ENCODE data around the gene MACROD1. TPM values are rescaled to one million over a fixed set of nuclear protein-coding genes. Genes with fewer than 3 reads are reported as not detected.
"Not testable (repeated sequence)": the region's sequence is repeated elsewhere in the genome, so short reads cannot be mapped to it uniquely, and the experiment has no call there.

Gene MACROD1
- total RNA-seq, 1 donor from 2014 or later, result 168 TPM

GRCh38 chr11:64058494-64058893 lies 107.4 kb downstream of the MACROD1 start:
- DNase-seq (ENCODE audit: low read depth), result peak; percentile 36

GRCh38 chr11:64057890-64058289 lies 108.0 kb downstream of the MACROD1 start:
- no peak for DNase-seq (ENCODE audit: low read depth)

- DNase-seq (ENCODE audit: low read depth), result no peak
Measured at GRCh38 chr11:64056861-64057260, 109.1 kb downstream of the MACROD1 start.

- DNase-seq (ENCODE audit: low read depth), result no peak
Measured at GRCh38 chr11:64056213-64056785, 109.6 kb downstream of the MACROD1 start.

GRCh38 chr11:64055077-64055476 lies 110.8 kb downstream of the MACROD1 start:
- DNase-seq (ENCODE audit: low read depth), result no peak

- no peak for DNase-seq (ENCODE audit: low read depth)
Measured at GRCh38 chr11:64053699-64054098, 112.2 kb downstream of the MACROD1 start.

GRCh38 chr11:64052938-64053622 lies 112.8 kb downstream of the MACROD1 start:
- DNase-seq (ENCODE audit: low read depth), result no peak

- no peak for DNase-seq (ENCODE audit: low read depth)
Measured at GRCh38 chr11:64052436-64052835, 113.5 kb downstream of the MACROD1 start.

- DNase-seq (ENCODE audit: low read depth), result no peak
Measured at GRCh38 chr11:64051297-64051696, 114.6 kb downstream of the MACROD1 start.

- DNase-seq (ENCODE audit: low read depth), result no peak
Measured at GRCh38 chr11:64049509-64049908, 116.4 kb downstream of the MACROD1 start.

GRCh38 chr11:64048042-64048854 lies 117.7 kb downstream of the MACROD1 start:
- DNase-seq (ENCODE audit: low read depth), result peak; percentile 83

GRCh38 chr11:64047373-64047772 lies 118.5 kb downstream of the MACROD1 start:
- not testable (repeated sequence) for DNase-seq (ENCODE audit: low read depth)

- no peak for DNase-seq (ENCODE audit: low read depth)
Measured at GRCh38 chr11:64045700-64046099, 120.2 kb downstream of the MACROD1 start.

- DNase-seq (ENCODE audit: low read depth), result no peak
Measured at GRCh38 chr11:64044730-64045393, 121.1 kb downstream of the MACROD1 start.

GRCh38 chr11:64043545-64043944 lies 122.4 kb downstream of the MACROD1 start:
- DNase-seq (ENCODE audit: low read depth), result no peak

GRCh38 chr11:64042301-64042700 lies 123.6 kb downstream of the MACROD1 start:
- DNase-seq (ENCODE audit: low read depth), result no peak

GRCh38 chr11:64041846-64042245 lies 124.1 kb downstream of the MACROD1 start:
- DNase-seq (ENCODE audit: low read depth), result no peak

- no peak for DNase-seq (ENCODE audit: low read depth)
Measured at GRCh38 chr11:64040684-64041322, 125.1 kb downstream of the MACROD1 start.

GRCh38 chr11:64039012-64039665 lies 126.8 kb downstream of the MACROD1 start:
- DNase-seq (ENCODE audit: low read depth), result no peak

GRCh38 chr11:64038500-64038899 lies 127.4 kb downstream of the MACROD1 start:
- DNase-seq (ENCODE audit: low read depth), result no peak

All from myocyte (in vitro differentiated cells).